ENCODE results near the gene ZNF487.
"Not testable (repeated sequence)": the region's sequence is repeated elsewhere in the genome, so short reads cannot be mapped to it uniquely, and the experiment has no call there.

ZNF487 gene

GRCh38 chr10:43420369-43421200 is 16.3 kb upstream of the ZNF487 start:
- peaks cover 46 to 70% (median 61%) of the 10 kb centered on the region in 10 experiments for H3K4me1 ChIP-seq
- H3K4me3 ChIP-seq, result peak overlapping the region; percentile 44 to 68 (median 58)
- H3K36me3 ChIP-seq, result no peaks in the 10 kb centered on the region
- no peaks in the 10 kb centered on the region for H4K20me1 ChIP-seq
- peak; percentile 46 to 97 (median 91); a peak in 19 of 22 replicates for TF ChIP-seq Cebpa-rat (IDR thresholded peaks at IDR 0.05)
- peaks cover 0 to 26% (median 17%) of the 10 kb centered on the region in 11 experiments; a peak in 18 of 22 replicates for H3K9me3 ChIP-seq (replicated peaks in 1 of 11)
- peak overlapping the region; percentile 87 to 96 (median 90) for H3K9ac ChIP-seq
- H3K27me3 ChIP-seq, result no peaks in the 10 kb centered on the region
- peak overlapping the region; percentile 81 to 93 (median 86) for H3K4me2 ChIP-seq
- peak overlapping the region; percentile 90 to 99 (median 96) for H3K27ac ChIP-seq

GRCh38 chr10:43421201-43421507 is 15.8 kb upstream of the ZNF487 start:
- Histone ChIP-seq H4K20me1 (no peaks in the 10 kb centered on the region), H3K9me3 (replicated peaks in 1 of 11) (peaks cover 0 to 26% (median 17%) of the 10 kb centered on the region in 11 experiments; a peak in 18 of 22 replicates), H3K27ac (peak overlapping the region; percentile 90 to 99 (median 96)), H3K27me3 (no peaks in the 10 kb centered on the region), H3K4me1 (peaks cover 50 to 71% (median 64%) of the 10 kb centered on the region in 10 experiments), H3K9ac (peak overlapping the region; percentile 87 to 96 (median 90)), H3K4me3 (peak overlapping the region; percentile 44 to 68 (median 58)), H3K4me2 (peak overlapping the region; percentile 81 to 93 (median 86)), H3K36me3 (no peaks in the 10 kb centered on the region)
- TF ChIP-seq Cebpa-rat (IDR thresholded peaks at IDR 0.05), result peak in 1 of 11 experiments; percentile 1; a peak in 3 of 22 replicates

GRCh38 chr10:43421519-43421918 is 15.4 kb upstream of the ZNF487 start:
- Histone ChIP-seq H3K9me3 (replicated peaks in 1 of 11) (peaks cover 0 to 26% (median 17%) of the 10 kb centered on the region in 11 experiments; a peak in 18 of 22 replicates), H4K20me1 (no peaks in the 10 kb centered on the region), H3K4me1 (peaks cover 50 to 71% (median 64%) of the 10 kb centered on the region in 10 experiments), H3K36me3 (no peaks in the 10 kb centered on the region), H3K27ac (peak overlapping the region; percentile 90 to 99 (median 96); a peak in 21 of 22 replicates), H3K9ac (peak overlapping the region; percentile 87 to 96 (median 90); a peak in 20 of 22 replicates), H3K4me2 (peak overlapping the region; percentile 81 to 93 (median 86)), H3K4me3 (peak overlapping the region in 8 of 10 experiments; percentile 44 to 63 (median 58); a peak in 12 of 20 replicates), H3K27me3 (no peaks in the 10 kb centered on the region)
- no peak for TF ChIP-seq Cebpa-rat (IDR thresholded peaks at IDR 0.05)

GRCh38 chr10:43421944-43422343 is 15.0 kb upstream of the ZNF487 start:
- Histone ChIP-seq H3K27ac (peak overlapping the region in 10 of 11 experiments; percentile 90 to 99 (median 96); a peak in 18 of 22 replicates), H3K4me3 (peak overlapping the region in 1 of 10 experiments; percentile 58; a peak in 2 of 20 replicates), H3K9me3 (replicated peaks in 1 of 11) (peaks cover 0 to 26% (median 17%) of the 10 kb centered on the region in 11 experiments; a peak in 18 of 22 replicates)

GRCh38 chr10:43424416-43424815 is 12.5 kb upstream of the ZNF487 start:
- Histone ChIP-seq H3K4me3 (no peak overlapping the region), H3K4me2 (peak overlapping the region in 5 of 11 experiments; percentile 16 to 52 (median 31); a peak in 8 of 22 replicates), H3K9me3 (replicated peaks in 1 of 11) (peaks cover 0 to 14% (median 5%) of the 10 kb centered on the region in 11 experiments; a peak in 15 of 22 replicates), H4K20me1 (no peaks in the 10 kb centered on the region), H3K4me1 (peaks cover 38 to 66% (median 59%) of the 10 kb centered on the region in 10 experiments), H3K27ac (peak overlapping the region in 4 of 11 experiments; percentile 8 to 52 (median 34); a peak in 6 of 22 replicates), H3K27me3 (no peaks in the 10 kb centered on the region), H3K36me3 (no peaks in the 10 kb centered on the region), H3K9ac (no peak overlapping the region)
- TF ChIP-seq Cebpa-rat (IDR thresholded peaks at IDR 0.05), result peak in 7 of 11 experiments; percentile 41 to 88 (median 74); a peak in 12 of 22 replicates

More at GRCh38 chr10:43421944-43422343, 15.0 kb upstream of the ZNF487 start:
- H3K36me3 ChIP-seq, H4K20me1 ChIP-seq, H3K27me3 ChIP-seq: not testable (repeated sequence)
- Histone ChIP-seq H3K9ac (peak overlapping the region in 8 of 11 experiments; percentile 87 to 96 (median 92); a peak in 10 of 22 replicates), H3K4me2 (peak overlapping the region; percentile 81 to 93 (median 86)), H3K4me1 (peaks cover 50 to 71% (median 64%) of the 10 kb centered on the region in 10 experiments)

- H3K27me3 ChIP-seq, H4K20me1 ChIP-seq, H3K4me3 ChIP-seq: not testable (repeated sequence)
Observed at GRCh38 chr10:43426476-43426875, 10.4 kb upstream of the ZNF487 start.

GRCh38 chr10:43427166-43427825 is 9.6 kb upstream of the ZNF487 start:
- Histone ChIP-seq H3K4me2 (peak overlapping the region; percentile 22 to 72 (median 56)), H3K4me3 (peak overlapping the region in 2 of 10 experiments; percentile 5 to 38; a peak in 1 of 20 replicates), H3K9ac (peak overlapping the region in 6 of 11 experiments; percentile 23 to 51 (median 38); a peak in 10 of 22 replicates), H3K27ac (peak overlapping the region in 9 of 11 experiments; percentile 18 to 66 (median 52); a peak in 16 of 22 replicates), H4K20me1 (no peaks in the 10 kb centered on the region), H3K27me3 (no peaks in the 10 kb centered on the region), H3K36me3 (no peaks in the 10 kb centered on the region), H3K9me3 (replicated peaks in 1 of 11) (peaks cover 0 to 8% (median 0%) of the 10 kb centered on the region in 11 experiments; a peak in 3 of 22 replicates), H3K4me1 (peaks cover 24 to 59% (median 45%) of the 10 kb centered on the region in 10 experiments)
- no peak for TF ChIP-seq Cebpa-rat (IDR thresholded peaks at IDR 0.05)

More at GRCh38 chr10:43426476-43426875, 10.4 kb upstream of the ZNF487 start:
- Histone ChIP-seq H3K4me2 (peak overlapping the region; percentile 22 to 72 (median 56); a peak in 19 of 22 replicates), H3K27ac (peak overlapping the region in 7 of 11 experiments; percentile 18 to 66 (median 61); a peak in 7 of 22 replicates), H3K9ac (peak overlapping the region in 1 of 11 experiments; percentile 38; a peak in 2 of 22 replicates), H3K4me1 (peaks cover 30 to 58% (median 48%) of the 10 kb centered on the region in 10 experiments)
- not testable (repeated sequence) for H3K9me3 ChIP-seq (replicated peaks in 1 of 11); H3K36me3 ChIP-seq

GRCh38 chr10:43430926-43431663 is 5.8 kb upstream of the ZNF487 start:
- Histone ChIP-seq H3K9ac (no peak overlapping the region), H3K4me1 (peaks cover 29 to 60% (median 44%) of the 10 kb centered on the region in 10 experiments), H3K27me3 (no peaks in the 10 kb centered on the region), H3K4me2 (peak overlapping the region in 4 of 11 experiments; percentile 1 to 16 (median 4); a peak in 4 of 22 replicates), H3K36me3 (no peaks in the 10 kb centered on the region), H3K9me3 (replicated peaks in 1 of 11) (no peaks in the 10 kb centered on the region), H3K27ac (peak overlapping the region in 1 of 11 experiments; percentile 9; a peak in 1 of 22 replicates), H4K20me1 (no peaks in the 10 kb centered on the region), H3K4me3 (no peak overlapping the region)
- TF ChIP-seq Cebpa-rat (IDR thresholded peaks at IDR 0.05), result no peak
